ENCODE data around the gene ZC3H12D.

Gene ZC3H12D

GRCh38 chr6:149414821-149415220, 70.0 kb downstream of the ZC3H12D start:
- DNase-seq (ENCODE audit: low read depth, low spot score): no peak

DNA sequence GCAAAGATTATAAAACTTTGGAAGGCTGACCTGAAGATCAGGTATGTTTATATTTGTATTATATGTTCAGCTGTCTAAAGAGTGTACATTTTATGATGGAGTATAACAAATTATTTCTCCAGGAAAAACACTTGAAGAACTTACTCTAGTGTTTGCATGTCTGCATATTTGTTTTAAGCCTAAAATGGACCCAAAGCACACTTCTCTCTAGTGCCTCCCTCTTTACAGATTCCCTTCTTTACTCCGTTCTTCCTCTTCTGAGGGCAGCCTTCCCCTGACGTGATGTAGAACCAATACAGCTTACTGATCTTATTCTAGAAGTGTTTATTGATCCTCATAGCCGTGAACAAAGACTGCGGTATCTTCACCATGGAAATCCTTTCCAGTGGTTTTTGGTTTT, 70.8 kb downstream of the ZC3H12D start:
- DNase-seq (ENCODE audit: low read depth, low spot score): no peak

DNA sequence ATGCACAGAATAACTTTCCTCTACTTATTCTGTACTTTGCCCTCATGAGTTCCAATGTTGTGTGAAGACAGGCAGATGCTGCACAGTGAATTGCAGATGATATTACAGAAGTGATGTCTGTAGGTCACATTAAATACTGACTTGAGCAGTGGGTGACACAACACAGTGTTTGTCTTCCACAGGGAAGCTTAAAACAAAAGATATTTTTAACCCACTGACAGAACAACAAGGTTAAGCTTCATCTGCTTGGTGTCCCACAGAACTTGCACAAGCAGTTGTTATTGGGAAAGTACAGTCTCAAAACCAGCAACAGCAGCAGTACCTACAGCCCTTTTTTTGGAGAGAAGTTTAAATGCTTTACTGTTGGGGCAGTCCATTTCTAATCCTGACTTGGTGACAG, 74.3 kb downstream of the ZC3H12D start:
- no peak for DNase-seq (ENCODE audit: low read depth, low spot score)

GRCh38 chr6:149409617-149410016, 75.2 kb downstream of the ZC3H12D start:
- no peak for DNase-seq (ENCODE audit: low read depth, low spot score)

DNA sequence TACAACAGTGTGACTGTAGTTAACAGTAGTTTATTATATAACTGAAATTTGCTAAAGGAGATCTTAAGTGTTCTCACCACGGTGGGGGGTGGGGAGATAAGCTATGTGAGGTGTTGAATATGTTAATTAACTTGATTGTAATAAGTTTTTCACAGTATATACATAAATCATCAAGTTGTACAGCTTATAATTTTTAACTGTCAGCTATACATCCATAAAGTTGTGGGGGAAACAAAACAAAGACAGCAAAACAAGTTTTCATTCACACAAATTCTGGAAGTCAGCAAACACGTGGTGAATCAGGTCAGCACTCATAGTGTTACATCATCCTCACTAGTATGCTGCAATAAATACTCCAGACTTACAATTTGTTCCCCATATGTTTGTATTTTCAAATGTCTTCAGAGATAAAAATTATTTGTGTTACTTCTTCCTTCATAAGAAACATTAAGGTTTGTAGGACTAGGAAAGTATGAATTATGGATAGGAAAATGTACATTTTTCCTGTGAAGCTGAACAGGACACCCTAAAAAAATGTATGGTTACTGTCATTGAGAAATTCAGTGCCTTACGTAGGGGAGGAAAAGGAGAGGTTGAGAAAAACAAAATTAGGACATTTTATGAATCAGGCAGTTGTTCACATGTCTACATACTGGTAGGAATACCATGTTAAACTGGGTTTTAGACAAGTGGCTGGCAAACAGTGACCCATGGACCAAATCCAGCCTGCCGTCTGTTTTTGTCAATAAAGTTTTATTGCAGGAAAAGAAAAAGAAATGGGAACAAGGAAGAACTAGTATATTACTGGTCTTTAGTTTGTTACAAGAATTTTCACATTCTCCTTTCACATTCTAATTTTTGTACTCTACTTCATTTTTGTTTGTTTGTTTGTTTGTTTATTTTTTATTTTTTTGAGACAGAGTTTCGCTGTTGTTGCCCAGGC, 78.7 kb downstream of the ZC3H12D start:
- no peak for DNase-seq (ENCODE audit: low read depth, low spot score)

GRCh38 chr6:149403534-149403933, 81.3 kb downstream of the ZC3H12D start:
- no peak for DNase-seq (ENCODE audit: low read depth, low spot score)

- no peak for DNase-seq (ENCODE audit: low read depth, low spot score)
Observed at GRCh38 chr6:149400050-149400449, 84.8 kb downstream of the ZC3H12D start, which contains the start of gene SUMO4. Gene SUMO4, plus strand, starts transcription at chr6:149400262. Its CDS starts 130 bp downstream, at chr6:149400392.

- DNase-seq (ENCODE audit: low read depth, low spot score): no peak
Observed at GRCh38 chr6:149397384-149397783, 87.4 kb downstream of the ZC3H12D start.

Measured in activated CD4-positive, CD25-positive, alpha-beta regulatory T cell treated with anti-CD3 and anti-CD28 coated beads, Interleukin-2, amount 50 U/mL, for 16 hours (primary cell).